Neuron (in vitro differentiated cells): ENCODE results near the gene RNF182.
"Not testable (repeated sequence)": the region's sequence is repeated elsewhere in the genome, so short reads cannot be mapped to it uniquely, and the experiment has no call there.

ENCODE experiments used
- H2AFZ ChIP-seq: one replicate; pipeline ENCODE4 v1.6.1; 2013; ENCODE audit warnings: low read depth, mild to moderate bottlenecking, inconsistent platforms, low read length, moderate library complexity
- H3K27me3 ChIP-seq: one replicate; pipeline ENCODE4 v1.6.1; 2013; ENCODE audit warnings: low read length; ENCODE audit not compliant: insufficient read depth
- H3K36me3 ChIP-seq: one replicate; pipeline ENCODE4 v1.6.1; 2013; ENCODE audit warnings: low read length; ENCODE audit not compliant: insufficient read depth
- H3K4me1 ChIP-seq: one replicate; pipeline ENCODE4 v1.6.1; 2013; ENCODE audit warnings: low read length; ENCODE audit not compliant: insufficient read depth
- H3K4me3 ChIP-seq: 2 replicates; pipeline ENCODE4 v1.5.1; 2013; ENCODE audit warnings: mild to moderate bottlenecking, low read length, moderate library complexity
- H3K9me3 ChIP-seq: one replicate; pipeline ENCODE4 v1.6.1; 2013; ENCODE audit warnings: low read length

Gene RNF182

GRCh38 chr6:13947611-13948178, 22.9 kb downstream of the RNF182 start:
- H3K4me3 ChIP-seq = no peak overlapping the region
- H3K9me3 ChIP-seq = no peaks in the 10 kb centered on the region

DNA sequence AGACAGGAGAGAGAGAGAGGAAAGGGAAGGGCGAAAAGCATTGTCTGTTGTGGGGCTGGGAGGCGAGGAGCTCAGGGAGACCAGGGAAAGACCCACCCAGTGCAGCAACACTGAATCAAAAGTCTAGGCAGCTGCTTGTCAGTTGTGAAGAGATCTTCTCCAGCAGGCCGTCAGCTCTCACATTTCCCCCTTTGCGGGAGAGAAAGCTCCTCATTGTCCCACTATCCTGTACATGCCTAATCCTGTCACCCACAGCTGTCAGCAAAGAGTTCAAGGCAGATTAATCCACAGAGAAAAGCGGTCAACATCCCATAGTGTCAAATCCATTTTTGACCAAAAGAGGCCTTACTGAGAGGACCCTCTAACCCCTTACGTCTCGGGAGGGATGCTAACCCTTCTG, 27.3 kb downstream of the RNF182 start:
- Histone ChIP-seq H3K4me1 (no peaks in the 10 kb centered on the region), H3K9me3 (no peaks in the 10 kb centered on the region), H2AFZ (no peak overlapping the region), H3K4me3 (no peak overlapping the region), H3K36me3 (no peaks in the 10 kb centered on the region), H3K27me3 (no peaks in the 10 kb centered on the region)

More at GRCh38 chr6:13947611-13948178, 22.9 kb downstream of the RNF182 start:
- H2AFZ ChIP-seq = no peak overlapping the region
- H3K36me3 ChIP-seq = no peaks in the 10 kb centered on the region
- H3K4me1 ChIP-seq = no peaks in the 10 kb centered on the region
- no peaks in the 10 kb centered on the region for H3K27me3 ChIP-seq

- Histone ChIP-seq H2AFZ (no peak overlapping the region), H3K4me1 (no peaks in the 10 kb centered on the region), H3K9me3 (no peaks in the 10 kb centered on the region), H3K36me3 (no peaks in the 10 kb centered on the region), H3K27me3 (no peaks in the 10 kb centered on the region), H3K4me3 (no peak overlapping the region)
Observed at GRCh38 chr6:13953061-13953705, 28.4 kb downstream of the RNF182 start.

GRCh38 chr6:13965582-13966127, 40.9 kb downstream of the RNF182 start:
- Histone ChIP-seq H3K9me3 (no peaks in the 10 kb centered on the region), H3K36me3 (no peaks in the 10 kb centered on the region), H3K4me1 (no peaks in the 10 kb centered on the region), H2AFZ (no peak overlapping the region), H3K4me3 (no peak overlapping the region), H3K27me3 (no peaks in the 10 kb centered on the region)

DNA sequence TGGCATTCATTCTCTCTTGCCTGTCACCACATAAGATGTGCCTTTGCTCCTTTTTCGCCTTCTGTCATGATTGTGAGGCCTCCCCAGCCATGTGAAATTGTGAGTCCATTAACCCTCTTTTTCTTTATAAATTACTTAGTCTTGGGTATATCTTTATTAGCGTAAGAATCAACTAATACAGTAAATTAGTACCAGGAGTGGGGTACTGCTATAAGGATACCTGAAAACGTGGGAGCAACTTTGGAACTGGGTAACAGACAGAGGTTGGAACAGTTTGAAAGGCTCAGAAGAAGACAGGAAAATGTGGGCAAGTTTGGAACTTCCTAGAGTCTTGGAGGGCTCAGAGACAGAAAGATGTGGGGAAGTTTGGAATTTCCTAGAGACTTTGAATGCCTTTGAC, 46.6 kb downstream of the RNF182 start:
- Histone ChIP-seq H3K4me3 (no peak overlapping the region), H2AFZ (no peak overlapping the region), H3K4me1 (no peaks in the 10 kb centered on the region), H3K36me3 (no peaks in the 10 kb centered on the region), H3K9me3 (peaks cover 4% of the 10 kb centered on the region), H3K27me3 (no peaks in the 10 kb centered on the region)

GRCh38 chr6:13972602-13973001, 47.9 kb downstream of the RNF182 start:
- not testable (repeated sequence) for H3K9me3 ChIP-seq, H3K27me3 ChIP-seq, H2AFZ ChIP-seq, H3K36me3 ChIP-seq, H3K4me3 ChIP-seq, H3K4me1 ChIP-seq

DNA sequence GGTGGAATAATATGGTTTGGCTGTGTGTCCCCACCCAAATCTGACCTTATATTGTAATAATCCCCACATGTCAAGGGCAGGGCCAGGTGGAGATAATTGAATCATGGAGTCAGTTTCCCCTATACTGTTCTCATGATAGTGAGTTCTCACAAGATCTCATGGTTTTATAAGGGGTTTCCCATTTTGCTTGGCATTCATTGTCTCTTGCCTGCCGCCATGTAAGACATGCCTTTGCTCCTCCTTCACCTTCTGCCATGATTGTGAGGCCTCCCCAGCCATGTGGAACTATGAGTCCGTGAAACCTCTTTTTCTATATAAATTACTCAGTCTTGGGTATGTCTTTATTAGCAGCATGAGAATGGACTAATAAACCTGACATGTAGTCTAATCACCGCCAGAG, 48.7 kb downstream of the RNF182 start:
- H3K36me3 ChIP-seq, H3K9me3 ChIP-seq, H3K27me3 ChIP-seq, H3K4me3 ChIP-seq, H2AFZ ChIP-seq, H3K4me1 ChIP-seq: not testable (repeated sequence)

DNA sequence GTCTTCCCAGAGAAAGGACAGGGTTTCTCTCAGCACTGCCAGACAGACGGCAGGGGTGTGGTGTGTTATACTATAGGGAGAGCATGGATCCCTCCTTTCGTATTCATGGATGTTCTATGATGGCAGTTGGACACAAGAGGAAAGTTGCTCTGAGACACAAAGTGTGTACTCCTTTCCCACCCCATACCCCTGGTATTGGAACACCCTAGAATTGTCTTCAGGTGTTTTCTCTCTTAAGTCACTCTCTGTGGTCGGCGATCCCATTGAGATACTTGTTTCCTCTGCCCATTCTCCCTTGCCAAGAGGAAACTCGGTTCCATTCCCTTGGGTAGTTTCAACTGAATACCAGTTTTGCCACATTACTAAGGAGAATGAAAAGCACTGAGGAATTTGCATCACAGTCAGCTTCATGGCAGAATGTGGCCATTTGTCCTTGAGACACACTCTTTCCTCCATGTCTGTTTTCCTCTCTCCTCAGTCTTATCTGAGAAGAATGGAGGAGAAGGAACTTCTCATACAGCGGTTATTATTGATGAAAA, 53.4 kb downstream of the RNF182 start:
- H3K4me1 ChIP-seq = no peaks in the 10 kb centered on the region
- H3K36me3 ChIP-seq = no peaks in the 10 kb centered on the region
- H2AFZ ChIP-seq = no peak overlapping the region
- H3K4me3 ChIP-seq = no peak overlapping the region
- H3K9me3 ChIP-seq = peaks cover 2% of the 10 kb centered on the region
- H3K27me3 ChIP-seq = no peaks in the 10 kb centered on the region

- no peaks in the 10 kb centered on the region for H3K4me1 ChIP-seq
- no peaks in the 10 kb centered on the region for H3K27me3 ChIP-seq
- H3K9me3 ChIP-seq = peaks cover 2% of the 10 kb centered on the region
- H3K36me3 ChIP-seq = no peaks in the 10 kb centered on the region
- no peak overlapping the region for H2AFZ ChIP-seq
- no peak overlapping the region for H3K4me3 ChIP-seq
Observed at GRCh38 chr6:13978787-13979186, 54.0 kb downstream of the RNF182 start.

- Histone ChIP-seq H3K9me3 (no peaks in the 10 kb centered on the region), H3K4me1 (no peaks in the 10 kb centered on the region), H3K36me3 (no peaks in the 10 kb centered on the region), H3K4me3 (no peak overlapping the region), H2AFZ (no peak overlapping the region), H3K27me3 (no peaks in the 10 kb centered on the region)
Observed at GRCh38 chr6:13979284-13980171, 54.8 kb downstream of the RNF182 start.

DNA sequence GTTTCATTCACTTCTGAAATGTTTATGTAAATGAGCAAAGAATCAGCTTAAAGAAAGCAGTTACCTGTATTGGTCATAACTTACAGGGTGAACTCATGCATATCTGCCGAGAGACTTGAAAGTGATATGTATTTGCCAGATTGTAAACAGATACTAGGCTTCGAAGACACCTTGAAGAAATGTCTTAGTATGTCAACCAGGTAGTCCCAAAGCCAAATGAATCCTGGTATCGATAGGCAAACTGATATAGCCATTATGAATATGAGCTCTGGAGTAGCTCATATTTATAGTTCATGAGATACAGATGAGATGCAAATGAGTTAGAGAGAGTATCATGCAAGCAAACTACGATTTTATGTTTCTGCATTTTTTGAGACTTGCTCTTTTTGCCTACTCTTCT, 55.8 kb downstream of the RNF182 start:
- Histone ChIP-seq H3K9me3 (no peaks in the 10 kb centered on the region), H3K36me3 (no peaks in the 10 kb centered on the region), H3K4me1 (no peaks in the 10 kb centered on the region), H2AFZ (no peak overlapping the region), H3K27me3 (no peaks in the 10 kb centered on the region), H3K4me3 (no peak overlapping the region)

DNA sequence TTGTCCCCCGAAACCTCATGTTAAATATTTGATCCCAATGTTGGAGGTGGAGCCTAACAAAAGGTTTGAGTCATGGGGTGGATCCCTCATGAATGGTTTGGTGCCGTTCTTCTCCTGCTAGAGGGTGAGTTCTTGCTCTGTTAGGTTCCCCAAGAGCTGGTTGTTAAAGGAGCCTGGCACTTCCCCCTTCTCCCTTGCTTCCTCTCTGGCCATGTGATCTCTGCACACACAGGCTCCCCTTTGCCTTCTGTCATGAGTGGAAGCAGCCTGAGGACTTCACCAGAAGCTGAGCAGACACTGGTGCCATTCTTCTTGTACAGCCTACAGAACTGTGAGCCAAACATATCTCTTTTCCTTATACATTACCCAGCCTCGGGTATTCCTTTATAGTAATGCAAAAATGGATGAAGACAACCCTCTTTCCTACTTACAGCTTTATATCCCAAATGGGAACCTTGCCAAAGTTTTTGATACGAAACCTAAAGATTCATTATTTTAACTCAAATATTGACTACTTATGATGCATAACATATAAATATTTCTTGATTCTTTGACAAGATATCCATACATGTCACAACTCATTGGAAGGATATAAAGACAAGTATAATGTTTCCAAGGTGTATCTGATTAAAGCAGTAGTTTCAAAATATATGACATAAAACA, 61.0 kb downstream of the RNF182 start:
- H2AFZ ChIP-seq = no peak overlapping the region
- no peaks in the 10 kb centered on the region for H3K36me3 ChIP-seq
- no peaks in the 10 kb centered on the region for H3K9me3 ChIP-seq
- H3K4me3 ChIP-seq = no peak overlapping the region
- H3K27me3 ChIP-seq = no peaks in the 10 kb centered on the region
- no peaks in the 10 kb centered on the region for H3K4me1 ChIP-seq
